Calu3 (cell line): ENCODE results near the gene PCED1B. TPM values are rescaled to one million over a fixed set of nuclear protein-coding genes. Genes with fewer than 3 reads are reported as not detected.

Experiments
- BruUV-seq: library from RNA; stranded (reverse); fragments of 400-500 nt; replicated peaks from 2 replicates; lab custom pipeline; 2021; lab: Mats Ljungman, UMichigan
- CTCF ChIA-PET: fragments of 300-600 bp; sonication (Branson Sonifier 250); formaldehyde crosslinking; loops from one replicate; lab custom pipeline; 2022; ENCODE audit warnings: antibody characterized with exemption; lab: Charles Lee
- DNase-seq: peaks from one replicate; pipeline ENCODE4 v3.0.0; 2022
- H3K27ac Mint-ChIP-seq: one replicate; pipeline ENCODE4 v1.8.0; 2022; ENCODE audit warnings: mixed read lengths; ENCODE audit not compliant: unreplicated experiment
- H3K27me3 Mint-ChIP-seq: one replicate; pipeline ENCODE4 v1.8.0; 2022; ENCODE audit warnings: mixed read lengths; ENCODE audit not compliant: unreplicated experiment
- H3K36me3 Mint-ChIP-seq: one replicate; pipeline ENCODE4 v1.8.0; 2022; ENCODE audit warnings: mild to moderate bottlenecking, moderate library complexity, mixed read lengths; ENCODE audit not compliant: insufficient read depth, unreplicated experiment
- H3K4me1 Mint-ChIP-seq: one replicate; pipeline ENCODE4 v1.8.0; 2022; ENCODE audit warnings: mild to moderate bottlenecking, low read depth, mixed read lengths; ENCODE audit not compliant: unreplicated experiment
- H3K4me3 Mint-ChIP-seq: one replicate; pipeline ENCODE4 v1.8.0; 2022; ENCODE audit warnings: mild to moderate bottlenecking, low read depth, moderate library complexity, mixed read lengths; ENCODE audit not compliant: unreplicated experiment
- H3K9me3 Mint-ChIP-seq: one replicate; pipeline ENCODE4 v1.8.0; 2022; ENCODE audit warnings: low read depth, mixed read lengths; ENCODE audit not compliant: unreplicated experiment
- intact Hi-C: fragments of 100-400 bp; cut with micrococcal nuclease; formaldehyde crosslinking; loops from one replicate; pipeline ENCODE4 v1.10.0; 2022; ENCODE audit not compliant: unreplicated experiment
- total RNA-seq: library from RNA; stranded (reverse); gene quantifications from 2 replicates; pipeline ENCODE4 v1.2.3, GENCODE V29; 2022
- TF ChIP-seq, protein P1 (sequence below): fragments of 200-600 bp; IDR thresholded peaks from one replicate; pipeline ENCODE4 v1.8.0; 2022; ENCODE audit warnings: antibody characterized with exemption; ENCODE audit not compliant: unreplicated experiment

PCED1B gene
- total RNA-seq, 1 experiment from 2014 or later, result 4.1 TPM

DNA sequence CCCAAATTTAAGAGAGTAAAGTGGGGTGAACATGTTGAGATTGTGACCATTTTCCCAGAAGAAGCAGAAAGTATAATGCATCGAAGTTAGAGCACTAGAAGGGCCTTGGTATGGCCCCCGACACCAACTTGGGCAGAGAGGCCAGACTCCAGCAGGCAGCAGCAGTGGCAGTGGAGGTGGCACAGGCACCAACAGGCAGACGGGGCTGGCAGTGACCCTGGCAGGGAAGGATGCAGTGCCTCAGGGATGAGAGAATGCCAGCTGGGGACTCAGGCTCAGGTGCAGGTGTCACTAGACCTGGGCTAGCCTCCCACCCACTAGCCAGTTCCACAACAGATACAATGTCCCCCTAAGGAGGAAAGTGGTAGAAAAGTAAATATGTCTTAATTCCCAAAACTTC, 28.0 kb downstream of the PCED1B start:
- no peaks in the 10 kb centered on the region for H3K27me3 Mint-ChIP-seq
- no peak for DNase-seq
- BruUV-seq, result no TSS peak
- CTCF ChIA-PET, result no interaction called here
- H3K27ac Mint-ChIP-seq, result no peak overlapping the region
- no peaks in the 10 kb centered on the region for H3K4me1 Mint-ChIP-seq
- TF ChIP-seq, protein P1, sequence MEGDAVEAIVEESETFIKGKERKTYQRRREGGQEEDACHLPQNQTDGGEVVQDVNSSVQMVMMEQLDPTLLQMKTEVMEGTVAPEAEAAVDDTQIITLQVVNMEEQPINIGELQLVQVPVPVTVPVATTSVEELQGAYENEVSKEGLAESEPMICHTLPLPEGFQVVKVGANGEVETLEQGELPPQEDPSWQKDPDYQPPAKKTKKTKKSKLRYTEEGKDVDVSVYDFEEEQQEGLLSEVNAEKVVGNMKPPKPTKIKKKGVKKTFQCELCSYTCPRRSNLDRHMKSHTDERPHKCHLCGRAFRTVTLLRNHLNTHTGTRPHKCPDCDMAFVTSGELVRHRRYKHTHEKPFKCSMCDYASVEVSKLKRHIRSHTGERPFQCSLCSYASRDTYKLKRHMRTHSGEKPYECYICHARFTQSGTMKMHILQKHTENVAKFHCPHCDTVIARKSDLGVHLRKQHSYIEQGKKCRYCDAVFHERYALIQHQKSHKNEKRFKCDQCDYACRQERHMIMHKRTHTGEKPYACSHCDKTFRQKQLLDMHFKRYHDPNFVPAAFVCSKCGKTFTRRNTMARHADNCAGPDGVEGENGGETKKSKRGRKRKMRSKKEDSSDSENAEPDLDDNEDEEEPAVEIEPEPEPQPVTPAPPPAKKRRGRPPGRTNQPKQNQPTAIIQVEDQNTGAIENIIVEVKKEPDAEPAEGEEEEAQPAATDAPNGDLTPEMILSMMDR, result no peak
- no peaks in the 10 kb centered on the region for H3K9me3 Mint-ChIP-seq
- H3K4me3 Mint-ChIP-seq, result no peak overlapping the region
- H3K36me3 Mint-ChIP-seq, result no peaks in the 10 kb centered on the region
- intact Hi-C loops, result no loop called here

DNA sequence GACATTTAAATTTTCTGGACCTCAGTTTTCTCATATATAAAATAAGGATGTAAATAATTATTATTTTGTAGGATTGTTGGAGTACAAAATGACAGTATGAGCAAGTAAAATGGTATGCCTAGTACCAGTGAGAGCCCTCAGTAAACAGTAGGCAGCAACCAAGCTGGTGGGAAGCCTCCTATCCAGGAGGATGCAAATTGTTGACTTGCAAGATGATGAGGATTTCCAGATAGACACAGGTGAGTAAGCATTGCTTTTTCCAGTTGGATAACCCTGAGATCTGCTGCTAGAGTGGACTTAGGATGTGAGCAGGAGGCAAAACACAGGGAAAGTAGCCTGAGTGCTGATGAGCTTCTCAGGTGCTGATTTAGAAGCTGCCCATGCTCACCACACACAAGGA, 28.5 kb downstream of the PCED1B start:
- Mint-ChIP-seq H3K4me3 (no peak overlapping the region), H3K36me3 (no peaks in the 10 kb centered on the region), H3K27ac (no peak overlapping the region), H3K27me3 (no peaks in the 10 kb centered on the region), H3K9me3 (no peaks in the 10 kb centered on the region), H3K4me1 (no peaks in the 10 kb centered on the region)
- CTCF ChIA-PET, result no interaction called here
- BruUV-seq, result no TSS peak
- intact Hi-C loops, result no loop called here
- no peak for DNase-seq
- TF ChIP-seq, protein P1, result no peak

DNA sequence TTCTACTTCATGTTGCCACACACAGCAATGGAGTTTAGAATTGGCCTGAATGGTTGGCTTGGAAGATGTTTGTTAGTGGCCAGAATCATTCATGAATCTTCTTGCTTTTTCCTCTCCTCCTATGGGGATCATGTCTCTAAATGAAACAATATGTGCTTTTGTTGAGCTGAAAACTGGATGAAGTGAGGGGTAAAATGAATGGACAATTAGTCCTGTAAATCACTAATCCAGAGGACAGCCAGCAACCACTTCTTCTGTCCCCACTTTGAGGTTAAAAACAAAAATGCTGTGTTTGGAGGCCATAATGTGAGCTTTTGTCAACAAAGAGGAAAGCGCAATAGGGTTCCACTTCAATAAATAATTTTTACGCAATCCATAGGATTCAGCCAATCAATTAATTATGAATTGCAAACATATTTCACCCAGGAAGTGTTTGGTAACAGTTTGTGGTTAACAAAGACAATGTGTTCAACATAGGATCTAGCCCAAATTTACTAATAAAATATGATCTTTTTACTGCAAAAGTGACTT, 30.7 kb downstream of the PCED1B start:
- H3K9me3 Mint-ChIP-seq, result no peaks in the 10 kb centered on the region
- no peaks in the 10 kb centered on the region for H3K36me3 Mint-ChIP-seq
- no peak overlapping the region for H3K4me3 Mint-ChIP-seq
- no peak for DNase-seq
- no TSS peak for BruUV-seq
- TF ChIP-seq, protein P1, result no peak
- intact Hi-C loops, result no loop called here
- CTCF ChIA-PET, result no interaction called here
- H3K27me3 Mint-ChIP-seq, result no peaks in the 10 kb centered on the region
- no peak overlapping the region for H3K27ac Mint-ChIP-seq
- H3K4me1 Mint-ChIP-seq, result no peaks in the 10 kb centered on the region

DNA sequence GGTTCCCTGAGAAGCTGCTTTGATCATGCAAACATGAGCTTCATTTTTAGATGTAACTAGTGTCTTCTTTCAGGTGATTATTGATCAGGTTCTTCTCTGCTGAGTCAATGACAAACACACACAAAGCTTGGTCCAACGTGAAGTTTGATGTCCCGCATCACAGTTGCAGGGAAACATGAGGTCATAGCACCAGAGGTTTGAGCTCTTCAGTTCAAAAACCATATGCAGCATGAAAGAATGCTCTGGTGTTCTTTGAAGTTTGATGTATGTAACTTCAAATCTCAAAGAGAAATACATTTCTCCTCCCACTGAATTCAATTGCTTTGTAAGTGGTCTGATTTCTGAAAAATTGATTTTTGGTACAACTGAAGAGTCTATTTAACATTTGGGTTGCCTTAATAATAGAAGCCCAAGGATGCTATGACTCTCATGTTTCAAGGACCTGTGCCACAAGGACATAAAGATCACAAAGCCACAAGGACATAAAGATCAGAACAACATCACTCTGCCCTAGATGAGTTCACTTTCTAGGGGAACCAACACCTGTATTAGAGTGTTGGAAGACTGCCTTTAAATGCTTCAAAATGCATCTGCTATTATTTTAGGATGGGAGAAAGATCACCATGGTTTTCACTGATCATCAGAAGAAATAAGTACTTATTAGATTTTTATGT, 31.4 kb downstream of the PCED1B start:
- DNase-seq, result no peak
- no peaks in the 10 kb centered on the region for H3K36me3 Mint-ChIP-seq
- no peaks in the 10 kb centered on the region for H3K4me1 Mint-ChIP-seq
- no peaks in the 10 kb centered on the region for H3K9me3 Mint-ChIP-seq
- CTCF ChIA-PET, result no interaction called here
- intact Hi-C loops, result no loop called here
- H3K4me3 Mint-ChIP-seq, result no peak overlapping the region
- TF ChIP-seq, protein P1, result no peak
- no peaks in the 10 kb centered on the region for H3K27me3 Mint-ChIP-seq
- H3K27ac Mint-ChIP-seq, result no peak overlapping the region
- BruUV-seq, result no TSS peak
